Chondrocyte (in vitro differentiated cells): ENCODE results near the gene FNDC8. TPM values are rescaled to one million over a fixed set of nuclear protein-coding genes. Genes with fewer than 3 reads are reported as not detected.
"Not testable (repeated sequence)": the region's sequence is repeated elsewhere in the genome, so short reads cannot be mapped to it uniquely, and the experiment has no call there.

ENCODE experiments used
- DNase-seq: peaks from one replicate; pipeline ENCODE4 v3.0.0; 2021; ENCODE audit warnings: mixed read lengths, low spot score
- H3K27ac Mint-ChIP-seq: one replicate; pipeline ENCODE4 v1.8.0; 2021; ENCODE audit warnings: mild to moderate bottlenecking, moderate library complexity, mixed read lengths; ENCODE audit not compliant: unreplicated experiment
- H3K27me3 Mint-ChIP-seq: 2 replicates; pipeline ENCODE4 v1.8.0; 2021; ENCODE audit warnings: low read depth, mixed read lengths
- H3K36me3 Mint-ChIP-seq: 2 replicates; pipeline ENCODE4 v1.8.0; 2021; ENCODE audit warnings: low read depth, mixed read lengths
- H3K4me1 Mint-ChIP-seq: 2 replicates; pipeline ENCODE4 v1.8.0; 2021; ENCODE audit warnings: low read depth, mild to moderate bottlenecking, mixed read lengths
- H3K4me3 Mint-ChIP-seq: one replicate; pipeline ENCODE4 v1.8.0; 2021; ENCODE audit warnings: mild to moderate bottlenecking, moderate library complexity, mixed read lengths; ENCODE audit not compliant: unreplicated experiment
- H3K9me3 Mint-ChIP-seq: 2 replicates; pipeline ENCODE4 v1.8.0; 2021; ENCODE audit warnings: low read depth, mixed read lengths
- total RNA-seq: library from RNA; stranded (reverse); gene quantifications from 3 replicates; pipeline ENCODE4 v1.2.1, GENCODE V29; 2021
- TF ChIP-seq, protein P1 (sequence below): fragments of 200-600 bp; sonication (generic); IDR thresholded peaks from 2 replicates; pipeline ENCODE4 v1.5.0; 2021; ENCODE audit warnings: antibody characterized with exemption, mild to moderate bottlenecking, moderate library complexity

The FNDC8 gene
- total RNA-seq, 1 donor from 2014 or later: not detected

DNA sequence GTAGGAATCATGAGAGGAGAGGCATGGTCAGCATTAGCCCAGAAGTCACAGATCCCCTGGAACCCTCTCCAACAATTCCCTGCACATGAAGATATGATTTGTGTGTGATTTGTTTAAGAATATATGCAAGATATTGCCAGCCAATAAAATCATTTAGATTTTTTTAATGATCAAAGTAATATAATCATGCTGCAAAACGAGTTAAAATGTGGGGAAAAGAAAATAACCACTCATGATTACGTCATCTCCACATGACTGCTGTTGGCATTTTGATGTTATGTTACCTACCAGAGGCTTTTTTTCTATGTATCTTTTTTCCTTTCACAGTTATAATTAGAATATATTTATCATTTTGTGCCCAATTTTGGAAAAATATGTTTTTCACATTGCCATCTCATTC, 50.4 kb downstream of the FNDC8 start:
- DNase-seq: no peak
- Mint-ChIP-seq H3K27me3 (peaks cover 6% of the 10 kb centered on the region), H3K4me1 (no peaks in the 10 kb centered on the region)

DNA sequence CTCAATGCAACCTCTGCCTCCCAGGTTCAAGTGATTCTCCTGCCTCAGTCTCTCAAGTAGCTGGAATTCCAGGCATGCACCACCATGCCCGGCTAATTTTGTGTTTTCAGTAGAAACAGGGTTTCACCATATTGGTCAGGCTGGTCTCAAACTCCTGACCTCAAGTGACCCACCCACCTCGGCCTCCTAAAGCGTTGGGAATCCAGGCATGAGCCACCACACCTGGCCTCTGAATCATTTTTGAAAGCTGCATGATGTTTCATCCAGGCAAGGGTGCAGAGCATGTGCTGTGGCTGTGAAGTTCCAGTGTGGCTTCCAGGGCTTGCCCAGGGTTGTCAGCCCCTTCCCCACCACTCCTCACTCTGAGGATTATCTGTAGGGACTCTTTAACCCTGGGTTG, 50.9 kb downstream of the FNDC8 start:
- H3K4me1 Mint-ChIP-seq, H3K9me3 Mint-ChIP-seq, H3K36me3 Mint-ChIP-seq, H3K4me3 Mint-ChIP-seq, H3K27me3 Mint-ChIP-seq, H3K27ac Mint-ChIP-seq, DNase-seq: not testable (repeated sequence)

More for the DNA sequence above, 50.4 kb downstream of the FNDC8 start:
- Mint-ChIP-seq H3K27ac (no peak overlapping the region), H3K36me3 (no peaks in the 10 kb centered on the region), H3K4me3 (no peak overlapping the region), H3K9me3 (no peaks in the 10 kb centered on the region)
- TF ChIP-seq, protein P1, sequence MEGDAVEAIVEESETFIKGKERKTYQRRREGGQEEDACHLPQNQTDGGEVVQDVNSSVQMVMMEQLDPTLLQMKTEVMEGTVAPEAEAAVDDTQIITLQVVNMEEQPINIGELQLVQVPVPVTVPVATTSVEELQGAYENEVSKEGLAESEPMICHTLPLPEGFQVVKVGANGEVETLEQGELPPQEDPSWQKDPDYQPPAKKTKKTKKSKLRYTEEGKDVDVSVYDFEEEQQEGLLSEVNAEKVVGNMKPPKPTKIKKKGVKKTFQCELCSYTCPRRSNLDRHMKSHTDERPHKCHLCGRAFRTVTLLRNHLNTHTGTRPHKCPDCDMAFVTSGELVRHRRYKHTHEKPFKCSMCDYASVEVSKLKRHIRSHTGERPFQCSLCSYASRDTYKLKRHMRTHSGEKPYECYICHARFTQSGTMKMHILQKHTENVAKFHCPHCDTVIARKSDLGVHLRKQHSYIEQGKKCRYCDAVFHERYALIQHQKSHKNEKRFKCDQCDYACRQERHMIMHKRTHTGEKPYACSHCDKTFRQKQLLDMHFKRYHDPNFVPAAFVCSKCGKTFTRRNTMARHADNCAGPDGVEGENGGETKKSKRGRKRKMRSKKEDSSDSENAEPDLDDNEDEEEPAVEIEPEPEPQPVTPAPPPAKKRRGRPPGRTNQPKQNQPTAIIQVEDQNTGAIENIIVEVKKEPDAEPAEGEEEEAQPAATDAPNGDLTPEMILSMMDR: no peak

DNA sequence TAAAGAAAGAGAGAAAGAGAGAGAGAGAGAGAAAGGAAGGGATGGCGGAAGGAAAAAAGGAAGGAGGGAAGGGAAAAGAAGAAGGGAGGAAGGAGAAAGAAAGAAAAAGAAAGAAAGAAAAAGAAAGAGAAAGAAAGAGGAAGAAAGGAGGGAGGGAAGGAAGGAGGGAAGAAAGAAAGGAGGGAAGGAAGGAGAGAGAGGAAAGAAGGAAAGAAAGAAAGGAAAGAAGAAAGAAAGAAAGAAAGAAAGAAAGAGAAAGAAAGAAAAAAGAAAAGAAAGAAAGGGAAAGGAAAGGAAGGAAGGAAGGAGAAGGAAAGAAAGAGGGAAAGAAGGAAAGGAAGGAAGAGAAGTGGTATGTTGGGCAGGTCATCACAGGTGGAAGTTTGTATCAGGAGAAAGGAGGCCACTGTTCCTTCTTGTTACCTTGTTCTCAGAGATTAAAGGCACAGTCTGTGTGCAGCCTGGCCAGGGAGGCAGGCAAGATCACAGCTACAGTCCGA, 53.5 kb downstream of the FNDC8 start:
- H3K27ac Mint-ChIP-seq: no peak overlapping the region
- H3K4me1 Mint-ChIP-seq: no peaks in the 10 kb centered on the region
- TF ChIP-seq, protein P1: no peak
- H3K4me3 Mint-ChIP-seq: no peak overlapping the region
- no peak for DNase-seq
- no peaks in the 10 kb centered on the region for H3K36me3 Mint-ChIP-seq
- H3K27me3 Mint-ChIP-seq: peaks cover 6% of the 10 kb centered on the region
- H3K9me3 Mint-ChIP-seq: no peaks in the 10 kb centered on the region

DNA sequence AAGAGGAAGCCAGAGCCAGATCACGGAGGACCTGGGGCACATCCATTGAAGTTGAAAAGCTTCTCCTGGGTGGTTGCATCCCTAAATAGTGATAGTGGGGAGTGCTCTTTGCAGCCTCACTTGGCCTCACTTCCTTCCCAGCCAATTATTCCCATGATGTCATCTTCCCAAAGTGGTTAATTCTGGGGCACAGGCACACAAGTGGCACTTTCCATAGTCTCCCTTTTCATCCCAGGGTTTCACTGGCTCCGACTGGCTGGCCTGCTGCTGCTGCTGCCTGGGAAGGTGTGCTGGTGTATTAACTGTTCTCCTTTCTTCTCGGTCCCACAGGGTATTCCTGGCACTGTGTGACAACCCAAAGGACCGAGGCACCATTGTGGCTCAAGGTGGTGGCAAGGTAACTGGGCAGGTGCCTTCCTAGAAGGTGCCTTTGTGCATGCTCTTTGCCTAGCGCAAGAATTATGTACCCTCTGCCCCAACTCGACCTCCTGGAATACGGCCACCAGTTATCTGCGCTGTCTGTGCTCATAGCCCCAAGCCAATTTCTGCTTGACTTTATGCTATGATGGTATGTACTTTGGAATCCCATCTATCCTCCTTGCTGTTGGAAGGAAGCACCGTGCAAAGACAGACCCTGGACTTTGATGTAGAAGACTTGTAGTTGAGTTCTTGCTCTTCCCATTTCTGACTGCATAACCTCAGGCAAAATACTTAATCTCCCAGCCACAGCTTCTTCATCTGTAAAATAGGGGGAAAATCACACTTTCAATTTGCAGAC, 54.4 kb downstream of the FNDC8 start:
- Mint-ChIP-seq H3K4me1 (no peaks in the 10 kb centered on the region), H3K27me3 (peaks cover 6% of the 10 kb centered on the region), H3K9me3 (no peaks in the 10 kb centered on the region), H3K4me3 (no peak overlapping the region), H3K27ac (no peak overlapping the region), H3K36me3 (no peaks in the 10 kb centered on the region)
- TF ChIP-seq, protein P1: no peak
- no peak for DNase-seq

DNA sequence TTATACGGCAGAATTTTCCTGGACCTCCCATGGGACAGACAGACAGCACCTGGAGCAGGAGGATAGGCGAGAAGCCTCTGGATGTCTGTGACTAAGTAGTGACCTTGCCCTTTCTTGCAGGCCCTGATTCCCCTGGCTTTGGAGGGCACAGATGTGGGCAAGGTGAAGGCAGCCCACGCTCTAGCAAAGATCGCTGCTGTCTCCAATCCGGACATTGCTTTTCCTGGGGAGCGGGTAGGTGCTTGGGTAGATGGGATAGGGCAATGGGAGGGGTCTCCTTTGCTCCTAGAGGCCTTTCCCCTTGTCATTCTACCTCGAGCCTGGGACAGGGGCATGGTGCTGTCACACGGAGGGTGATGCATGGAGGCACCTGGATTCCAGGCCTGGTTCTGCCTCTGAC, 55.5 kb downstream of the FNDC8 start:
- peaks cover 6% of the 10 kb centered on the region for H3K27me3 Mint-ChIP-seq
- TF ChIP-seq, protein P1: no peak
- H3K36me3 Mint-ChIP-seq: no peaks in the 10 kb centered on the region
- no peak for DNase-seq
- H3K4me3 Mint-ChIP-seq: no peak overlapping the region
- H3K9me3 Mint-ChIP-seq: no peaks in the 10 kb centered on the region
- no peaks in the 10 kb centered on the region for H3K4me1 Mint-ChIP-seq
- no peak overlapping the region for H3K27ac Mint-ChIP-seq

DNA sequence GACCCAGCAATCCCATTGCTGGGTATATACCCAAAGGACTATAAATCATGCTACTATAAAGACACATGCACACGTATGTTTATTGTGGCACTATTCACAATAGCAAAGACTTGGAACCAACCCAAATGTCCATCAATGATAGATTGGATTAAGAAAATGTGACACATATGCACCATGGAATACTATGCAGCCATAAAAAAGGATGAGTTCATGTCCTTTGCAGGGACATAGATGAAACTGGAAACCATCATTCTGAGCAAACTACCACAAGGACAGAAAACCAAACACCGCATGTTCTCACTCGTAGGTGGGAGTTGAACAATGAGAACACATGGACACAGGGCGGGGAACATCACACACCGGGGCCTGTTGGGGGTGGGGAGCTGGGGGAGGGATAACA, 58.0 kb downstream of the FNDC8 start:
- H3K36me3 Mint-ChIP-seq, H3K4me3 Mint-ChIP-seq, H3K4me1 Mint-ChIP-seq, H3K27ac Mint-ChIP-seq, DNase-seq, H3K9me3 Mint-ChIP-seq: not testable (repeated sequence)
- H3K27me3 Mint-ChIP-seq: peaks cover 14% of the 10 kb centered on the region

Other genes with a start within 250 kb of the FNDC8 start
- 2.1 to 3.0 TPM (median 2.1 TPM) in 3 replicates for gene CCT6B, start 160.2 kb upstream of the FNDC8 start, total RNA-seq
- 12.0 to 16.0 TPM (median 12.3 TPM) in 3 replicates for gene ZNF830, start 160.1 kb upstream of the FNDC8 start, total RNA-seq
- 26.0 to 40.4 TPM (median 28.8 TPM) in 3 replicates for gene LIG3, start 141.1 kb upstream of the FNDC8 start, total RNA-seq
- 11.1 to 16.5 TPM (median 14.0 TPM) in 3 replicates for gene RFFL, start 57.9 kb upstream of the FNDC8 start, total RNA-seq
- gene RAD51D, start 1.8 kb upstream of the FNDC8 start, total RNA-seq: 11.1 to 13.4 TPM (median 11.2 TPM) in 3 replicates
- gene NLE1, start 20.7 kb downstream of the FNDC8 start, total RNA-seq: 10.2 to 12.7 TPM (median 12.0 TPM) in 3 replicates
- not detected in 3 replicates for gene UNC45B, start 26.2 kb downstream of the FNDC8 start, total RNA-seq
- gene SLC35G3, start 72.8 kb downstream of the FNDC8 start, total RNA-seq: not detected in 3 replicates
- gene SLFN5, start 121.5 kb downstream of the FNDC8 start, total RNA-seq: 36.2 to 90.5 TPM (median 89.4 TPM) in 3 replicates